Measurements from ENCODE around the gene APOE.
A peak's percentile ranks its signal among the peaks of the same experiment; 100 is the strongest.

The APOE gene

DNA sequence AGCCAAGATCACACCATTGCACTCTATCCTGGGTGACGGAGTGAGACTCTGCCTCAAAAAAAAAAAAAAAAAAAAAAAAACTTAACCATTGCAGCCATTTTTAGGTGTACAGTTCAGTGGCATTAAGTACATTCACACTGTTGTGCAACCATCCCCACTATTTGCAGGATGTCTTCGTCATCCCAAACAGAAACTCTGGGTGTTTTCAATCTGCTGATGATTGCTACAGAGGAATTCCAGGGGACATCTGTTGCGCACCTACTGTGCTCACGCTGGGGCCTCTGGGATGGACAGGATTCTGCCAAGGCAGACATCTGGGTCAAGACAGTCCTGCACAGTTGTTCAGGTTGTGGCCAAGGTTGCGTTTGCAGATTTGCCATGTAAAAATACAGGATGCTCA, 34.1 kb downstream of the APOE start:
- Histone ChIP-seq H2BK12ac (ENCODE audit: low read length) (no peak overlapping the region), H2AFZ (ENCODE audit: low read length) (no peak overlapping the region), H2AK5ac (ENCODE audit: low read depth, low read length) (no peak overlapping the region), H3K4me1 (ENCODE audit: control insufficient read depth in 2 of 2, insufficient read depth in 1 of 2, low read depth in 1 of 2, low read length in 2 of 2) (peaks cover 0 to 2% of the 10 kb centered on the region in 2 donors), H2BK5ac (ENCODE audit: low read length) (no peak overlapping the region), H2BK15ac (ENCODE audit: low read length) (no peak overlapping the region), H3K36me3 (replicated peaks in 1 of 2; ENCODE audit: control insufficient read depth in 2 of 2, insufficient read depth in 2 of 2, low read length in 2 of 2) (no peaks in the 10 kb centered on the region), H3K9me3 (replicated peaks in 1 of 2; ENCODE audit: control insufficient read depth in 2 of 2, insufficient read depth in 1 of 2, low read depth in 1 of 2, low read length in 2 of 2) (no peaks in the 10 kb centered on the region), H4K91ac (ENCODE audit: low read depth, low read length, poor library complexity) (no peak overlapping the region), H3K4me2 (ENCODE audit: insufficient read depth, low read length, poor library complexity, severe bottlenecking) (no peak overlapping the region), H3K79me1 (ENCODE audit: low read depth, low read length) (peaks cover 4% of the 10 kb centered on the region), H3K23ac (ENCODE audit: low read depth, low read length, poor library complexity) (no peak overlapping the region), H2BK120ac (ENCODE audit: low read depth, low read length) (no peak overlapping the region), H3K9ac (ENCODE audit: low read depth, low read length, poor library complexity) (no peak overlapping the region), H3K27me3 (ENCODE audit: control insufficient read depth in 3 of 3, insufficient read depth in 3 of 3, low read depth in 1 of 3, low read length in 3 of 3) (no peaks in the 10 kb centered on the region), H4K8ac (ENCODE audit: low read depth, low read length) (no peak overlapping the region), H3K14ac (ENCODE audit: low read length) (no peak overlapping the region), H3K4me3 (ENCODE audit: low read length in 2 of 2) (no peak overlapping the region), H3K4ac (ENCODE audit: low read length) (no peak overlapping the region), H3K18ac (ENCODE audit: low read length) (no peak overlapping the region), H3K27ac (replicated peaks; ENCODE audit: low read length) (no peak overlapping the region)
- no CpG with 5 or more reads among the region's 5 CpGs for WGBS, 2 donors (ENCODE audit: extremely low coverage in 2 of 2, insufficient read length in 2 of 2, insufficient replicate concordance in 1 of 2)
- DNase-seq (ENCODE audit: low spot score) = no peak

DNA sequence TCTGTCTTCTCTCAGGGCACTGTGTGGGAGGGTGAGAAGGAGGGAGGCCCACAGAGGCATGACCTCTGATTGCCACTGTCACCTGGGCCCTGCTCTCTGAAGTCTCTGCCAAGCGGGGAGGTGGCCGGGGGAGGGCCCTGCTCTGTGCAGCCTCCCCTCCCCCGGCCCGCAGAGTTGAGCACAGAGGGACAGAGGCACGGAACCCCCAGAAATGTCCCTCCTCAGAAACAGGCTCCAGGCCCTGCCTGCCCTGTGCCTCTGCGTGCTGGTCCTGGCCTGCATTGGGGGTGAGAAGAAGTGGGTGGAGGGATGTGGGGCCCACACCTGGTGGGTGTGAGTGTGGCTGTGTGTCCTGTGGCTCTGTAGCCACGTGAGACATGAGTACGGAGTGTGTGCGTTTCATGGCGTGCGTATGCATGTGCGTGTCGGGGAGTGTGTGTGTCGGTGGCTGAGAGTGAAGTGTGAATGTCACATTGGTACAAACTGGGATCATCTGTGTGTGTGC, 36.5 kb downstream of the APOE start, which contains the start of gene APOC4:
APOC4 (plus strand) TSS at position 171 of the 505 bp plus-strand sequence; CDS start at position 212, 41 bp downstream.
- Histone ChIP-seq H3K79me1 (ENCODE audit: low read depth, low read length) (peaks cover 4% of the 10 kb centered on the region), H4K91ac (ENCODE audit: low read depth, low read length, poor library complexity) (no peak within 1 kb of the TSS), H3K4me3 (ENCODE audit: low read length in 2 of 2) (peak within 1 kb of the TSS in 1 of 2 donors; percentile 37), H3K4me1 (ENCODE audit: control insufficient read depth in 2 of 2, insufficient read depth in 1 of 2, low read depth in 1 of 2, low read length in 2 of 2) (no peaks in the 10 kb centered on the region), H3K23ac (ENCODE audit: low read depth, low read length, poor library complexity) (no peak within 1 kb of the TSS), H2AK5ac (ENCODE audit: low read depth, low read length) (no peak within 1 kb of the TSS), H3K4me2 (ENCODE audit: insufficient read depth, low read length, poor library complexity, severe bottlenecking) (no peak within 1 kb of the TSS), H4K8ac (ENCODE audit: low read depth, low read length) (peak within 1 kb of the TSS; percentile 96), H3K4ac (ENCODE audit: low read length) (peak within 1 kb of the TSS; percentile 76), H3K27ac (replicated peaks; ENCODE audit: low read length) (no peak within 1 kb of the TSS), H2BK12ac (ENCODE audit: low read length) (peak within 1 kb of the TSS; percentile 46), H3K18ac (ENCODE audit: low read length) (peak within 1 kb of the TSS; percentile 8), H3K14ac (ENCODE audit: low read length) (peak within 1 kb of the TSS; percentile 100), H2BK120ac (ENCODE audit: low read depth, low read length) (no peak within 1 kb of the TSS), H3K9ac (ENCODE audit: low read depth, low read length, poor library complexity) (peak within 1 kb of the TSS; percentile 50), H3K27me3 (ENCODE audit: control insufficient read depth in 3 of 3, insufficient read depth in 3 of 3, low read depth in 1 of 3, low read length in 3 of 3) (no peaks in the 10 kb centered on the region), H2BK15ac (ENCODE audit: low read length) (no peak within 1 kb of the TSS), H3K9me3 (replicated peaks in 1 of 2; ENCODE audit: control insufficient read depth in 2 of 2, insufficient read depth in 1 of 2, low read depth in 1 of 2, low read length in 2 of 2) (no peaks in the 10 kb centered on the region), H3K36me3 (replicated peaks in 1 of 2; ENCODE audit: control insufficient read depth in 2 of 2, insufficient read depth in 2 of 2, low read length in 2 of 2) (no peaks in the 10 kb centered on the region), H2BK5ac (ENCODE audit: low read length) (no peak within 1 kb of the TSS), H2AFZ (ENCODE audit: low read length) (no peak within 1 kb of the TSS)
- DNase-seq (ENCODE audit: low spot score) = no peak
- WGBS, 2 donors (ENCODE audit: extremely low coverage in 2 of 2, insufficient read length in 2 of 2, insufficient replicate concordance in 1 of 2) = no CpG with 5 or more reads among the region's 14 CpGs

DNA sequence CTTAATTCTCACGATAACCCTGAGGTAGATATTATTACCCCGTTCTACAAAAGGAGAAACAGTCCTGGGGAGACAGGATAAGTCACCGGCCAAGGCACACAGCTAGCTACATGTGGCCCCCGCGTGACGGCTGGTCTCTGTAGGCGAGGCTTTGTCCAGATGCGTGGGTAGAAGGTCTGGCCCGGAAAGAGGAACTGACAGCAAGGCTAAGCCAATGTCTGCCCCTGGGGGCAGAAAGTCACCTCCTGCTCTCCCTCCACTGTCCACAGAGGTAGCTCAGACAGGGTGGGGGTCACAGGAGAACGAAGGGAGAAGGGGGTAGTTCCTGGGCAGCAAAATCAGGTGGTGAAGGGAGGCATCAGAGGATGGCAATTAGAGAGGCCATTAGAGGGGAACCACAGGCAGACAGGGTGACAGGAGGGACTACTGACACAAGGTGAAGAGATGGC, 38.2 kb downstream of the APOE start:
- Histone ChIP-seq H3K4me1 (ENCODE audit: control insufficient read depth in 2 of 2, insufficient read depth in 1 of 2, low read depth in 1 of 2, low read length in 2 of 2) (no peaks in the 10 kb centered on the region), H3K23ac (ENCODE audit: low read depth, low read length, poor library complexity) (no peak overlapping the region), H2BK15ac (ENCODE audit: low read length) (no peak overlapping the region), H4K8ac (ENCODE audit: low read depth, low read length) (no peak overlapping the region), H3K27me3 (ENCODE audit: control insufficient read depth in 3 of 3, insufficient read depth in 3 of 3, low read depth in 1 of 3, low read length in 3 of 3) (no peaks in the 10 kb centered on the region), H3K4me2 (ENCODE audit: insufficient read depth, low read length, poor library complexity, severe bottlenecking) (no peak overlapping the region), H3K9ac (ENCODE audit: low read depth, low read length, poor library complexity) (no peak overlapping the region), H2BK12ac (ENCODE audit: low read length) (no peak overlapping the region), H2AFZ (ENCODE audit: low read length) (no peak overlapping the region), H4K91ac (ENCODE audit: low read depth, low read length, poor library complexity) (no peak overlapping the region), H3K18ac (ENCODE audit: low read length) (no peak overlapping the region), H3K36me3 (replicated peaks in 1 of 2; ENCODE audit: control insufficient read depth in 2 of 2, insufficient read depth in 2 of 2, low read length in 2 of 2) (no peaks in the 10 kb centered on the region), H3K79me1 (ENCODE audit: low read depth, low read length) (peaks cover 4% of the 10 kb centered on the region), H3K4ac (ENCODE audit: low read length) (no peak overlapping the region), H2BK120ac (ENCODE audit: low read depth, low read length) (no peak overlapping the region), H3K4me3 (ENCODE audit: low read length in 2 of 2) (no peak overlapping the region), H3K9me3 (replicated peaks in 1 of 2; ENCODE audit: control insufficient read depth in 2 of 2, insufficient read depth in 1 of 2, low read depth in 1 of 2, low read length in 2 of 2) (no peaks in the 10 kb centered on the region), H2AK5ac (ENCODE audit: low read depth, low read length) (no peak overlapping the region), H2BK5ac (ENCODE audit: low read length) (no peak overlapping the region), H3K27ac (replicated peaks; ENCODE audit: low read length) (no peak overlapping the region), H3K14ac (ENCODE audit: low read length) (no peak overlapping the region)
- WGBS, 2 donors (ENCODE audit: extremely low coverage in 2 of 2, insufficient read length in 2 of 2, insufficient replicate concordance in 1 of 2) = no CpG with 5 or more reads among the region's 10 CpGs
- no peak for DNase-seq (ENCODE audit: low spot score)

DNA sequence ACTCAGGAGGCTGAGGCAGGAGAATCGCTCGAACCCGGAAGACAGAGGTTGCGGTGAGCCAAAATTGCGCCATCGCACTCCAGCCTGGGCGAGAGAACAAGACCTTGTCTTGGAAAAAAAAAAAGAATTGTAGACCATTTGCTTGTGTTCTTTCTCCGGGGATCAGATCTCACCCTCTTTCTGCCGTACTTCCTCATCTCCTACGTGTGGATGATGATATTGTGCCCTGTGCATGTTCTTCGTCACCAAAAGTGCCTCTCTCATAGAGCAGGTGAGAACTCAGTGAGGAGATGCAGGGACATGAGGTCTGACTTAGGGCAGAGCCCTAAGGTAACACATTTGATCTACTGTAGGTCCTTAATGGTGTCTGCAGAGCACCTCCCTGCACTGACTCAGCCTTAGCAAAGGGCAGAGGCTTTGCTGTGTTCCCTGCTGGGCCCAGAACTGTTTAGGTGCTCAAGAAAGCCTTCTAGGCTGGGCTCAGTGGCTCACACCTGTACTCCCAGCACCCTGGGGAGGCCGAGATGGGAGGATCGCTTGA, 41.5 kb downstream of the APOE start:
- no peaks in the 10 kb centered on the region for H3K9me3 ChIP-seq (replicated peaks in 1 of 2; ENCODE audit: control insufficient read depth in 2 of 2, insufficient read depth in 1 of 2, low read depth in 1 of 2, low read length in 2 of 2)
- no CpG with 5 or more reads among the region's 13 CpGs for WGBS, 2 donors (ENCODE audit: extremely low coverage in 2 of 2, insufficient read length in 2 of 2, insufficient replicate concordance in 1 of 2)
- H4K91ac ChIP-seq (ENCODE audit: low read depth, low read length, poor library complexity) = no peak overlapping the region

More for the DNA sequence above, 41.5 kb downstream of the APOE start:
- no peak overlapping the region for H2BK120ac ChIP-seq (ENCODE audit: low read depth, low read length)
- no peak overlapping the region for H3K4ac ChIP-seq (ENCODE audit: low read length)
- no peaks in the 10 kb centered on the region for H3K27me3 ChIP-seq (ENCODE audit: control insufficient read depth in 3 of 3, insufficient read depth in 3 of 3, low read depth in 1 of 3, low read length in 3 of 3)
- no peak overlapping the region for H3K23ac ChIP-seq (ENCODE audit: low read depth, low read length, poor library complexity)
- no peak overlapping the region for H2BK5ac ChIP-seq (ENCODE audit: low read length)
- no peak overlapping the region for H3K27ac ChIP-seq (replicated peaks; ENCODE audit: low read length)
- no peak overlapping the region for H2AK5ac ChIP-seq (ENCODE audit: low read depth, low read length)
- H3K79me1 ChIP-seq (ENCODE audit: low read depth, low read length) = no peaks in the 10 kb centered on the region
- no peaks in the 10 kb centered on the region for H3K4me1 ChIP-seq (ENCODE audit: control insufficient read depth in 2 of 2, insufficient read depth in 1 of 2, low read depth in 1 of 2, low read length in 2 of 2)
- H3K14ac ChIP-seq (ENCODE audit: low read length) = peak overlapping the region; percentile 1
- H4K8ac ChIP-seq (ENCODE audit: low read depth, low read length) = no peak overlapping the region
- H2BK12ac ChIP-seq (ENCODE audit: low read length) = peak overlapping the region; percentile 82
- no peak overlapping the region for H3K18ac ChIP-seq (ENCODE audit: low read length)
- H2AFZ ChIP-seq (ENCODE audit: low read length) = no peak overlapping the region
- H3K36me3 ChIP-seq (replicated peaks in 1 of 2; ENCODE audit: control insufficient read depth in 2 of 2, insufficient read depth in 2 of 2, low read length in 2 of 2) = peaks cover 3 to 5% of the 10 kb centered on the region in 2 donors
- H3K4me2 ChIP-seq (ENCODE audit: insufficient read depth, low read length, poor library complexity, severe bottlenecking) = no peak overlapping the region
- no peak overlapping the region for H3K4me3 ChIP-seq (ENCODE audit: low read length in 2 of 2)
- peak overlapping the region; percentile 12 for H3K9ac ChIP-seq (ENCODE audit: low read depth, low read length, poor library complexity)
- no peak for DNase-seq (ENCODE audit: low spot score)
- H2BK15ac ChIP-seq (ENCODE audit: low read length) = no peak overlapping the region

Measured in neuronal stem cell (in vitro differentiated cells).